NT2/D1 (cell line): Measurements from ENCODE around the gene TMEM169.

Experiments
- DNase-seq: peaks from one replicate; pipeline ENCODE4 v3.0.0-alpha.2; 2011; ENCODE audit warnings: low read depth, low spot score
- H3K27me3 ChIP-seq: 2 replicates; pipeline ENCODE4 v1.6.0; 2011; ENCODE audit warnings: mild to moderate bottlenecking; ENCODE audit not compliant: insufficient read length, insufficient read depth
- H3K36me3 ChIP-seq: 2 replicates; pipeline ENCODE4 v1.6.1; 2011; ENCODE audit warnings: mild to moderate bottlenecking, low read length, mixed read lengths; ENCODE audit not compliant: insufficient read depth, insufficient read length
- H3K4me1 ChIP-seq: 2 replicates; pipeline ENCODE4 v1.5.1; 2011; ENCODE audit not compliant: insufficient read depth, insufficient read length
- H3K4me3 ChIP-seq: 2 replicates; pipeline ENCODE4 v1.5.1; 2011; ENCODE audit warnings: low read depth; ENCODE audit not compliant: insufficient read length
- H3K9ac ChIP-seq: 2 replicates; pipeline ENCODE4 v1.6.0; 2011; ENCODE audit warnings: low read depth; ENCODE audit not compliant: insufficient read length
- H3K9me3 ChIP-seq: 2 replicates; pipeline ENCODE4 v1.5.1; 2011; ENCODE audit warnings: mild to moderate bottlenecking, low read length; ENCODE audit not compliant: insufficient read depth
- SUZ12 ChIP-seq: IDR thresholded peaks from 2 replicates; pipeline ENCODE4 v1.6.1; 2011; ENCODE audit not compliant: insufficient read length, insufficient read depth; ENCODE audit errors: extremely low read depth
- YY1 ChIP-seq: IDR thresholded peaks from 2 replicates; pipeline ENCODE4 v1.6.1; 2011; ENCODE audit not compliant: insufficient read length, insufficient read depth
- ZNF274 ChIP-seq: IDR thresholded peaks from 2 replicates; pipeline ENCODE4 v1.6.1; 2011; ENCODE audit warnings: mild to moderate bottlenecking, low read depth, low read length

Gene TMEM169

GRCh38 chr2:216114382-216114713, 32.6 kb downstream of the TMEM169 start:
- DNase-seq = no peak
- Histone ChIP-seq H3K9ac (no peak overlapping the region), H3K4me1 (no peaks in the 10 kb centered on the region), H3K4me3 (no peak overlapping the region), H3K9me3 (no peaks in the 10 kb centered on the region), H3K27me3 (no peaks in the 10 kb centered on the region), H3K36me3 (peaks cover 88% of the 10 kb centered on the region)
- no peak for TF ChIP-seq ZNF274
- no peak for TF ChIP-seq YY1
- TF ChIP-seq SUZ12 = no peak

- Histone ChIP-seq H3K36me3 (peaks cover 94% of the 10 kb centered on the region), H3K9ac (peak overlapping the region; percentile 12), H3K27me3 (no peaks in the 10 kb centered on the region), H3K4me3 (peak overlapping the region; percentile 10), H3K4me1 (no peaks in the 10 kb centered on the region), H3K9me3 (no peaks in the 10 kb centered on the region)
- TF ChIP-seq ZNF274 = no peak
- TF ChIP-seq YY1 = peak; percentile 79
- peak; percentile 100 for DNase-seq
Observed at GRCh38 chr2:216114714-216115531, 33.2 kb downstream of the TMEM169 start.

- no peak overlapping the region for H3K4me3 ChIP-seq
- peaks cover 96% of the 10 kb centered on the region for H3K36me3 ChIP-seq
- no peak for TF ChIP-seq ZNF274
- no peak for TF ChIP-seq SUZ12
- no peak for TF ChIP-seq YY1
- H3K27me3 ChIP-seq = no peaks in the 10 kb centered on the region
- no peak for DNase-seq
- no peaks in the 10 kb centered on the region for H3K4me1 ChIP-seq
- H3K9ac ChIP-seq = no peak overlapping the region
- no peaks in the 10 kb centered on the region for H3K9me3 ChIP-seq
Observed at GRCh38 chr2:216116418-216116817, 34.7 kb downstream of the TMEM169 start.

- TF ChIP-seq ZNF274 (no peak), SUZ12 (no peak), YY1 (no peak)
- Histone ChIP-seq H3K36me3 (peaks cover 96% of the 10 kb centered on the region), H3K4me1 (no peaks in the 10 kb centered on the region), H3K27me3 (no peaks in the 10 kb centered on the region), H3K9me3 (no peaks in the 10 kb centered on the region), H3K4me3 (no peak overlapping the region), H3K9ac (no peak overlapping the region)
- no peak for DNase-seq
Observed at GRCh38 chr2:216117561-216118340, 36.0 kb downstream of the TMEM169 start.

- TF ChIP-seq SUZ12 (no peak), ZNF274 (no peak), YY1 (no peak)
- Histone ChIP-seq H3K36me3 (peaks cover 96% of the 10 kb centered on the region), H3K27me3 (no peaks in the 10 kb centered on the region), H3K9me3 (no peaks in the 10 kb centered on the region), H3K4me1 (no peaks in the 10 kb centered on the region), H3K4me3 (no peak overlapping the region), H3K9ac (no peak overlapping the region)
- no peak for DNase-seq
Observed at GRCh38 chr2:216118474-216118873, 36.8 kb downstream of the TMEM169 start.

GRCh38 chr2:216119146-216119545, 37.4 kb downstream of the TMEM169 start:
- H3K9ac ChIP-seq = no peak overlapping the region
- H3K4me3 ChIP-seq = no peak overlapping the region
- no peaks in the 10 kb centered on the region for H3K4me1 ChIP-seq
- H3K27me3 ChIP-seq = no peaks in the 10 kb centered on the region
- H3K9me3 ChIP-seq = no peaks in the 10 kb centered on the region
- DNase-seq = no peak
- peaks cover 93% of the 10 kb centered on the region for H3K36me3 ChIP-seq
- TF ChIP-seq YY1 = no peak
- TF ChIP-seq ZNF274 = no peak
- TF ChIP-seq SUZ12 = no peak

GRCh38 chr2:216119986-216120385, 38.3 kb downstream of the TMEM169 start:
- Histone ChIP-seq H3K27me3 (no peaks in the 10 kb centered on the region), H3K4me1 (no peaks in the 10 kb centered on the region), H3K9me3 (no peaks in the 10 kb centered on the region), H3K36me3 (peaks cover 97% of the 10 kb centered on the region), H3K4me3 (no peak overlapping the region), H3K9ac (no peak overlapping the region)
- TF ChIP-seq SUZ12 = no peak
- no peak for TF ChIP-seq YY1
- TF ChIP-seq ZNF274 = no peak
- no peak for DNase-seq
